SJSA1 (cell line): ENCODE data around the gene CABP2. TPM values are rescaled to one million over a fixed set of nuclear protein-coding genes. Genes with fewer than 3 reads are reported as not detected.
"Not testable (repeated sequence)": the region's sequence is repeated elsewhere in the genome, so short reads cannot be mapped to it uniquely, and the experiment has no call there.

Experiments
- DNase-seq, 2 experiments: peaks; one replicate each; pipeline ENCODE4 v3.0.0-alpha.2; 2015 to 2020; ENCODE audit warnings: low spot score in 2 of 2, low read depth in 1 of 2
- H3K27ac ChIP-seq: fragments of 250-450 bp; sonication (Bioruptor Pico); 2 replicates; pipeline ENCODE4 v1.5.1; 2020; ENCODE audit warnings: mild to moderate bottlenecking, moderate library complexity
- H3K27me3 ChIP-seq: fragments of 250-450 bp; sonication (Bioruptor Pico); replicated peaks from 2 replicates; pipeline ENCODE4 v1.5.1; 2020; ENCODE audit warnings: mild to moderate bottlenecking, moderate library complexity
- H3K36me3 ChIP-seq: fragments of 250-450 bp; sonication (Bioruptor Pico); 2 replicates; pipeline ENCODE4 v1.5.1; 2020; ENCODE audit warnings: mild to moderate bottlenecking
- H3K4me1 ChIP-seq: fragments of 250-450 bp; sonication (Bioruptor Pico); replicated peaks from 2 replicates; pipeline ENCODE4 v1.6.1; 2021; ENCODE audit warnings: mild to moderate bottlenecking
- H3K4me3 ChIP-seq: fragments of 250-450 bp; sonication (Bioruptor Pico); 2 replicates; pipeline ENCODE4 v1.5.1; 2020; ENCODE audit warnings: mild to moderate bottlenecking
- H3K9me3 ChIP-seq: fragments of 250-450 bp; sonication (Bioruptor Pico); replicated peaks from 2 replicates; pipeline ENCODE4 v1.5.1; 2020; ENCODE audit warnings: mild to moderate bottlenecking
- total RNA-seq: library from RNA; depleted of rRNA; stranded (reverse); fragments of >200 nt; shearing (Covaris generic); gene quantifications from 2 replicates; pipeline ENCODE4 v1.2.3, GENCODE V29; 2014; rRNA removed

Gene CABP2
- total RNA-seq, result not detected in 2 replicates

DNA sequence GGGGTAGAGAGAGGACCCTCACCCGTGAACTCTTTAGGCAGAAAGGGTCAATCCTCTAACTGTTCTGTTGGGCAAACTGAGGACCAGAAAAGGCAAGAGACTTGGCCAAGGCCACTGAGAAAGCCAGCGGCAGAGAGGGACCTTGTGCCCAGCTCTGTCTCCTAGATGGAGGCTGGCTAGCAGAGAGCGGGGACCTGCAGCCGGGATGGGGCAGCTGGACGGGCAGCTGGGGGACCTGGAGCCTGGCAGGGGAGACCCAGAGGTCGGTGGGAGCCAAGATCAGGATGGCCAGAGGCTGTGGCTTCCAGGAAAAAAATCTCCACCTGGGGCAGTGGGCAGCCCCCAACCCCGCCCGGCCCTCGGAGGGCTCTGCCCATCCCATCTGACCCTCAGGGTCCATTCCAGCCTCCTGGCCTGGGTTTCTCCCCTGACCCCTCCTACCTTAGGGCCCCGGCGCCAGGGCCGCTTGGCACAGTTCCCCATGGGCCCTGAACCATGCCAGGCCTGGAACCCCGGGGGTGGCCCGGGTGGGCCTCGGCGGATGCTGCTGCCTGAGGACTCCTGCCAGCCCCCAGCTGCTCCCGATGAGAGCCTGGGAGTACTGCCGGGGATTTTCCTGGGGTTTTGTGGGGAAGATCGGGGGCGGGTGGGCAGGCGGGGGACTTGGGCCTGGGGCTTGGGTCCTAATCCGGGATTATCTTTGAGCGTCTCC, at the start of gene CABP2:
Gene CABP2 (minus strand): TSS at position 603 of the 712 bp plus-strand sequence. CDS start 120 bp downstream, at position 483.
- no peak within 1 kb of the TSS for H3K27ac ChIP-seq
- no peak for DNase-seq
- H3K4me3 ChIP-seq, result no peak within 1 kb of the TSS
- H3K27me3 ChIP-seq, result peaks cover 16% of the 10 kb centered on the region
- peaks cover under 1% of the 10 kb centered on the region; the same call in 1 of the 2 replicates for H3K9me3 ChIP-seq
- no peaks in the 10 kb centered on the region for H3K36me3 ChIP-seq
- no peaks in the 10 kb centered on the region for H3K4me1 ChIP-seq

DNA sequence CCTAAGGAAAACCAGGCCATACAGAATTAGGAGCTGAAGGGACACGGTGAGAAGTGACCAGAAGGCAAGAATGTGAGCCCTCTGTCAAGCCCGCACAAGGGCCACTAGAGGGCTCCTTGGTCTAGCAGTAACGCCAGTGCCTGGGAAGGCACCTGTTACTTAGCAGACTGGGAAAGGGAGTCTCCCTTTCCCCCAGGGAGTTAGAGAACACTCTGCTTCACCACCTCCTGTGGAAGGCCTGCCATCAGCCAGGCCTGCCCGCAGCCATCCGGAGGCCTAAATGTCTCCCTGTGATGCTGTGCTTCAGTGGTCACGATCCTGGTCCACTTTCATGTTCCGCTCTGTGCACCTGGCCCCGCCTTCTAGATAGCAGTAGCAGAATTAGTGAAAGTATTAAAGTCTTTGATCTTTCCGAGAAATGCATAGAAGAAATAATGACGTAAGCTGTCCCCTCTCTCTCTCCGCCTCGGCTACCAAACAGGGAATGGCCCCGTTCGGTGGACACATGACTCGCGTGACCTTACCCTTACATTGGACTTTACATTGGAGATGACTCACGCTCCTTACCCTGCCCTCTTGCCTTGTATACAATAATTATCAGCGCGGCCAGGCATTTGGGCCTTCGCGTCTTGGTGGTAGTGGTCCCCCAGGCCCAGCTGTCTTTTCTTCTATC, 49.6 kb upstream of the CABP2 start:
- H3K9me3 ChIP-seq, result no peaks in the 10 kb centered on the region
- peaks cover 2% of the 10 kb centered on the region; the same call in 1 of the 2 replicates for H3K27me3 ChIP-seq
- peak in 1 of 2 experiments; percentile 37 for DNase-seq
- no peaks in the 10 kb centered on the region for H3K4me1 ChIP-seq
- H3K36me3 ChIP-seq, result no peaks in the 10 kb centered on the region
- H3K27ac ChIP-seq, result no peak overlapping the region
- H3K4me3 ChIP-seq, result no peak overlapping the region

DNA sequence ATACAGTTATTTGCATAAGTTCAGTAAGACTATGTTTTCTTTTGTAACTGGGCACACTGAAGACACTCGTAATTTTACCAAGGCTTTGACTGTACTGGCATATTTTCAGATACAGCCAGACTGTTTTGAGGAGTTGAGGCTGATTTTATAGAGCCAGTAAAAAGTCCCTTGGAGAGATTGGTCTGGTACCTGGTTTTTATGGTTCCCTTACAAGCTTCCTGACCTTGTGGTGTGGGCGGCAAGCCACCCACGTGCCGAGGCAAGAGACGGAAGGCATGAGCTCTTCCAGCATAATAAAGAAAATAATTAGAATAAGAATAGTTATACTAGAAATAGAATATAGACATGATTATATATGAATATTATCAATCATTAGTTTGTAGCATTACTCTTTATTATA, 49.1 kb upstream of the CABP2 start:
- DNase-seq, result no peak
- no peaks in the 10 kb centered on the region for H3K4me1 ChIP-seq
- no peaks in the 10 kb centered on the region for H3K9me3 ChIP-seq
- H3K27ac ChIP-seq, result no peak overlapping the region
- H3K27me3 ChIP-seq, result 0 out of 2 replicates have a peak, but pooled peaks cover 2% of the 10 kb centered on the region
- H3K36me3 ChIP-seq, result no peaks in the 10 kb centered on the region
- no peak overlapping the region for H3K4me3 ChIP-seq

DNA sequence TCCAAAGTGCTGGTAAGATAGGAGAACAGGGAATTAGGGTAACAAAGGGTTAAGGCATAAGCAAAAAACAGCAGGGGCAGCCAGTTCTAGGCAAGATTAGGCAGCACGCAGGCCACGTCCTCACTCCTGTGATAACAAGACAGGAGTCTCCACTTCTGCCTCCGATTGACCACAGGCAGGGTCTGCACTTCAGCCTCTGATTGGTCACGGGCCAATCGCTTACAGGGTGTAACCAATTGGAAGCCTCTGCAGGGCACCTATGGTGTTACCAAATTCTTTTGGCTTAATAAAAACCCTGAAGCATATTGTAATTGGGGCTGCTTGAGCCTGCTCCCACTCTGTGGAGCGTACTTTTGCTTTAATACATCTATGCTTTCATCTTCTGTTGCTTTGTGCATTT, 48.2 kb upstream of the CABP2 start:
- 0 out of 2 replicates have a peak, but pooled peaks cover 2% of the 10 kb centered on the region for H3K27me3 ChIP-seq
- H3K4me3 ChIP-seq, result no peak overlapping the region
- no peaks in the 10 kb centered on the region for H3K4me1 ChIP-seq
- H3K36me3 ChIP-seq, result no peaks in the 10 kb centered on the region
- H3K9me3 ChIP-seq, result no peaks in the 10 kb centered on the region
- H3K27ac ChIP-seq, result no peak overlapping the region
- DNase-seq, result no peak

DNA sequence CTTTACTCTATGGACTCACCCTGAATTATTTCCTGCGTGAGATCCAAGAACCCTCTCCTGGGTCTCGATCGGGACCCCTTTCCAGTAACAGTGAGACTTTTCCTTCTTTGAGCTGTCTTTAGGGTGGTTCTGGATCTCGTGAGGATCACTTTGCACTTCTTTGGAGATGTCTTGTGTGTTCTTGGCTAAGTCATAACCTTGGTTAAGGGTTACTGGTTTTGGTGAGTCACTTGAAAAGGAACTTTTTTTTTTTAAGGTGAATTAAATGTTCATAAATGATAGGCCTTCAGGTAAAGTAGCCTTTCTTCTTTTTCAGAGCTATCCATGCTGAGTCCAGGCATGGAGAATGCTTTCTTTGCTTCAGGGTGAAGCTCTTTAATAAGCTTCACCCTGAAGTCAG, 41.0 kb upstream of the CABP2 start:
- Histone ChIP-seq H3K4me3 (no peak overlapping the region), H3K36me3 (no peaks in the 10 kb centered on the region), H3K27ac (peak overlapping the region; percentile 94), H3K4me1 (peaks cover 32% of the 10 kb centered on the region), H3K27me3 (no peaks in the 10 kb centered on the region), H3K9me3 (no peaks in the 10 kb centered on the region)
- DNase-seq, result no peak

DNA sequence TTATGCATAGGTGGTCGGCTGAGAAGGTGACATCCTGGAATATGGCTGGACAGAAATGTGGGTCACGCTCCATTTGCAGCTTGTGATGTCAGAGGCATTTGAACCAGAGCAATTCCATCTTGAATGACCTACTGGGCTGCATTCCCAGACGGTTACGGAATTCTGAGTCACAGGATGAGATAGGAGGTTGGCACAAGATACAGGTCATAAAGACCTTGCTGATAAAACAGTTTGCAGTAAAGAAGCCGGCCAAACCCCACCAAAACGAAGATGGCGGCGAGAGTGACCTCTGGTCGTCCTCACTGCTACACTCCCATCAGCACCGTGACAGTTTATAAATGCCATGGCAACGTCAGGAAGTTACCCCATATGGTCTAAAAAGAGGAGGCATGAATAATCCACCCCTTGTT, 40.5 kb upstream of the CABP2 start:
- H3K4me1 ChIP-seq, result peaks cover 32% of the 10 kb centered on the region
- peak overlapping the region; percentile 94 for H3K27ac ChIP-seq
- not testable (repeated sequence) for H3K36me3 ChIP-seq, H3K9me3 ChIP-seq, H3K4me3 ChIP-seq, H3K27me3 ChIP-seq
- peak; percentile 96 to 98 for DNase-seq

DNA sequence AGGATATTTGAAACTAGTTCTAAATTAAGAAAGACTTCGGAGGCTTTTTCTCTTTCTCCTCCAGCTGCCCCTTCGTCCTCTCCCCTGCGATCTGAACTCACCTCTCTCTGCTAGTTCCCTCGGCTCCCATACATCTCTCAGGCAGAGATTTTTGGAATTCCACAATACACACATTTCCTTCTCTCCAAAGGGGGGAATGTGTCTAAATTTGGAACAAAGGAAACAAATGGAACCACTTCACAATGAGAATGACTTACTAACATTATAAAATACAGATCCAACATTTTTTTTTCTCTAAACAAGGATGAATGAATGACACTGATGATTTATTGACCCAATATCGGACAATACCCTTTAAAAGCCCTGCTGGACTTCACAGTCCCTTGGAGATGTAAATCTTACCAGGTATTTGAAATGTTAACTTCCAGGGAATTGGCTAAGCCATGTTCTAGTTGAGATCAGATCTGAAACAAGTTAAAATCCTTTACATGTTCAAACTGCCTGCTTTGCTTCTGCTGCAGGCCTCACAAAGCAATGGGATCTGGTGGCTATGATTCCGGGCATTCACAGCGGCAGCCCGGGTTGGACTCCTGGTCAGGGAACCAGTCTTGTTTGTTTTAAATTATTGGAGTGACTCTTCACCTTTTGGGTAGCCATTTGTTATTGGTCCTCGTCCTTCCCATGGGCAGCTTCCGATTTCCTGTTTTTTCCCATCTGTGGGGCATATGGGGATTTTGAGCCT, 39.9 kb upstream of the CABP2 start:
- Histone ChIP-seq H3K27ac (peak overlapping the region; percentile 94), H3K9me3 (no peaks in the 10 kb centered on the region)

DNA sequence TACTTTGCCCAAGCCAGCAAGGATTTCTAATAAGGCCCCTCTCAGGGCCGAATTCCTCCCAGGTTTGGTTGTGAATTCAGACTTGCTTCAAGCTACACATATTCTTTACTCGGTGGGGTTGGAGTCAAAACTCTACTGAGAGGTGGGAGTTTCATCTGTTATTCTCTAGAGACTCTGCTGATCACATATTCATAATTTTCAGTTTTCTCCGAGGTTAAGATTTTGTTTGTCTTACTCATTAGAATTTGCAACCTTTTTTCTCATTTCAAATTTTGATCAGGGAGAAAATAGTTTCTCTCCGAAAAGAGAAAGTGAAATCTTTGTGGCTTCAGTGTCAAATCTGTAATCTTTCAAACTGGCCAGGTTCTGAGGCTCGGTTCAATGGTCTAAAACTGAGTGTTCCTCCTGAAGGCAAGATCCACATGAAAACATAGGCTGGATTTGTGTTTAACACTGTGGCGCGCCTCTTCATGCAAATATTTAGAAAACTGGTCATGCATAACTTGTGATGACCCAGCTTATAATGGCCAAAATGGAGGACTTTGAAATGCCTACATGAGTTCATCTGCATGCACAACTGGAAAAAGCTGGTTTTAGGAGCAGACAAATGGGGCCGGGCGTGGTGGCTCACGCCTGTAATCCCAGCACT, 38.8 kb upstream of the CABP2 start:
- H3K4me3 ChIP-seq, result no peak overlapping the region
- no peaks in the 10 kb centered on the region for H3K36me3 ChIP-seq
- no peaks in the 10 kb centered on the region for H3K9me3 ChIP-seq
- peak overlapping the region; percentile 94 for H3K27ac ChIP-seq
- peak in 1 of 2 experiments; percentile 34 for DNase-seq
- peaks cover 32% of the 10 kb centered on the region for H3K4me1 ChIP-seq
- no peaks in the 10 kb centered on the region for H3K27me3 ChIP-seq

More for the DNA sequence above, 39.9 kb upstream of the CABP2 start:
- Histone ChIP-seq H3K4me3 (no peak overlapping the region), H3K36me3 (no peaks in the 10 kb centered on the region), H3K27me3 (no peaks in the 10 kb centered on the region), H3K4me1 (peaks cover 32% of the 10 kb centered on the region)
- DNase-seq, result peak in 1 of 2 experiments; percentile 91

DNA sequence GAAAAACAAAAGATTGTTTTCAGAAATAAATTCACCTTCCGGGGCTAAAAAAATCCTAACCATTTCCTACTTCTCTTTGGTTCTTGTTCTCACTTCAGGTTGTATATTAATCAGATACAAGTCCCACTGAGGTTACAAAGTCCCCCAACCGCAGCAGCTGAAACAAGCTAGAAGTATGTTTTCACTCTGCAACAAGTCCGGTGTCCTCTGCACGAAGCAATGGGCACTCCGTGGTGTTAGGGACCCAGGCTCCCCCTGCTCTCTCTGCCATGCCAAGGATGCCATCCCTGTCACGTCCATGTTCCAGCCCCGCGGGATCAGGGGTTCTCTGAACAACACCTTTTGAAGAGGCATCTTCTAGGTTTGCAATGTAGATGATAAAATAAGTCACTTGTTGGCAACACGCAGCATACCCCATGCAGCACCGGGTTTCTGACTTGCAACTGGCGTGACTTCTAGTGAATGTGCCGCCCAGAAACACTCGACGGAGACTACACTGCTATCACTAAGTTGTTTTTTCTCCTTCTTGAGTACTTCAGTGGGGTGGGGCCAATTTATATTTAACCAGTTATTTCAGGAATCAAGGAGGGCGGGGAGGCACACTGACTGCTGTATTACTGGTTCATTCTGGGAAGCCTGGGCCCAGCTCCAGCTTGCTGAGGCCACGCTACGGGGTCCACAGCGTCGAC, 35.0 kb upstream of the CABP2 start:
- no peaks in the 10 kb centered on the region for H3K9me3 ChIP-seq
- no peak overlapping the region for H3K4me3 ChIP-seq
- H3K36me3 ChIP-seq, result no peaks in the 10 kb centered on the region
- no peak for DNase-seq
- H3K4me1 ChIP-seq, result peaks cover 17% of the 10 kb centered on the region
- H3K27me3 ChIP-seq, result no peaks in the 10 kb centered on the region
- no peak overlapping the region for H3K27ac ChIP-seq

DNA sequence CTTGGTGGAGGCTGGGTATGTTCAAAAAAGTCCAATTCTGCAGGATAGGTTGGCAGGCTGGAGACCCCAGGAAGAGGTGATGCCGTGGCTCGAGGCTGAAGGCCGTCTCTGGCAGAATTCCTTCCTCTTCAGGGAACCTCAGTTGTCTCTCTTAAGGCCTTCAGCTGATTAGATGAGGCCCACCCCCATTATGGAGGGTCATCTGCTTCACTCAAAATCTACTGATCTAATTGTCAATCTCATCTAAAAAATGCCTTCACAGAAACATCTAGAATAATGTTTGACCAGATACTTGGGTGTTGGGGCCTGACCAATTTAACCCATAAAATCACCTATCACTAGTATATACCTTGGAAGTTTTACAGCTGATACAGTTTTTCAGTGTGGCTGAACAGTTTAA, 33.0 kb upstream of the CABP2 start:
- Histone ChIP-seq H3K27ac (no peak overlapping the region), H3K4me1 (no peaks in the 10 kb centered on the region), H3K36me3 (no peaks in the 10 kb centered on the region), H3K4me3 (no peak overlapping the region), H3K27me3 (no peaks in the 10 kb centered on the region), H3K9me3 (peaks cover 7% of the 10 kb centered on the region)
- DNase-seq, result no peak

DNA sequence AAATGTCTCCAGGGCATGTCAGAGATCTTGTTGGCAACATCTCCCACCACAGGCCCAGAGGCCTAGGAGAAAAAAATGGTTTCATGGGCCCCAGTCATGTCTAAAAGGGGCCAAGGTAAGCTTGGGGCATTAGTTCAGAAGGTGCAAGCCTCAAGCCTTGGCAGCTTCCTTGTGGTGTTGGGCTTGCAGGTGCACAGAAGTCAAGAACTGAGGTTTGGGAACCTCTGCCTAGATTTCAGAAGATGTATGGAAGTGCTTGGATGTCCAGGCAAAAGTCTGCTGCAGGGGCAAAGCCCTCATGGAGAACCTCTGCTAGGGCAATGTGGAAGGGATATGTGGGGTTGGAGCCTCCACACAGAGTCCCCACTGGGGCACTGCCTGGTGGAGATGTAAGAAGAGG, 28.5 kb upstream of the CABP2 start:
- not testable (repeated sequence) for H3K36me3 ChIP-seq, DNase-seq, H3K4me3 ChIP-seq, H3K4me1 ChIP-seq, H3K27ac ChIP-seq, H3K27me3 ChIP-seq
- H3K9me3 ChIP-seq, result peaks cover 18% of the 10 kb centered on the region

DNA sequence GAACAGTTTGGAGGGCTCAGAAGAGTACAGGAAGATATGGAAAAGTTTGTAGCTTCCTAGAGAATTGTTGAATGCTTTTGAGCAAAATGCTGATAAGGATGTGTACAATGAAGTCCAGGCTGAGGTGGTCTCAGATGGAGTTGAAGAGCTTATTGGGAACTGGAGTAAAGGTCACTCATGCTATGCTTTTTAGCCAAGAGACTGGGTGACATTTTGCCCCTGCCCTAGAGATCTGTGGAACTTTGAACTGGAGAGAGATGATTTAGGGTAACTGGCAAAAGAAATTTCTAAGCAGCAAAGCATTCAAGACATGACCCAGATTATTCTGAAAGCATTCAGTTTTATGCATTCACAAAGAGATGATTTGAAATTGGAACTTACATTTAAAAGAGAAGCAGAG, 27.9 kb upstream of the CABP2 start:
- Histone ChIP-seq H3K9me3 (peaks cover 18% of the 10 kb centered on the region), H3K36me3 (no peaks in the 10 kb centered on the region), H3K4me3 (no peak overlapping the region), H3K27ac (no peak overlapping the region), H3K4me1 (no peaks in the 10 kb centered on the region), H3K27me3 (no peaks in the 10 kb centered on the region; the same call in 1 of the 2 replicates)
- DNase-seq, result no peak

DNA sequence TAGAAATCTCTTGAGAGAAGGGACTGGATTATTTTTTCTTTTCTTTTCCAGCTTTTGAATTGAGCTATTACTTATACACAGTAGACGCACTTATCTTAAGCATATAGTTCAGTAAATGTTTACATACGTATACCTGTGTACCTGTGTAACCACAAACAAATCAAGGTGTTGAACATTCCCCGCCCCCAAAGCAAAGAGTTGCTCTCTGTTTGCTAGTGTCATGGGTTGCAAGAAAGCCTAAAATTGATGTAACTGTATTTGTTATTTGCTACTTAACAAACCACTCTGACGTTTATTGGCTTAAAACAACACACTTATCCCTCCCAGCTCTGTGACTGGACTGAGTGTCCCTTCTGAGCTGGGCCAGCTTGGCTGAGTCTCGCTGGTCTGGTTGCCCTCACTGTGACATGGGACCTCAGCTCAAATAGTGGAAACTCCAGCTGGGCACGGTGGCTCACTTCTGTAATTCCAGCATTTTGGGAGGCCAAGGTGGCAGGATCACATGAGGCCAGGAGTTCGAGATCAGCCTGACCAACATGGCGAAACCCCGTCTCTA, 25.4 kb upstream of the CABP2 start:
- Histone ChIP-seq H3K36me3 (no peaks in the 10 kb centered on the region), H3K4me1 (no peaks in the 10 kb centered on the region), H3K4me3 (no peak overlapping the region), H3K9me3 (peaks cover 18% of the 10 kb centered on the region), H3K27ac (no peak overlapping the region), H3K27me3 (no peaks in the 10 kb centered on the region; the same call in 1 of the 2 replicates)
- DNase-seq, result no peak
